ENCODE results near the gene WNT7B.

- no peak for TF ChIP-seq POLR2AphosphoS2 (IDR thresholded peaks at IDR 0.05; ENCODE audit: low read depth, low read length)
- no peak for TF ChIP-seq TCF12 (IDR thresholded peaks at IDR 0.05; ENCODE audit: low read depth, low read length)
- no peak for TF ChIP-seq RFX5 (IDR thresholded peaks at IDR 0.05; ENCODE audit: low read depth, low read length)
- TF ChIP-seq ASH2L (IDR thresholded peaks at IDR 0.05; ENCODE audit: borderline replicate concordance, low read depth): no peak
- TF ChIP-seq TARDBP (IDR thresholded peaks at IDR 0.05; ENCODE audit: borderline replicate concordance): no peak
- TF ChIP-seq FOXM1 (IDR thresholded peaks at IDR 0.05; ENCODE audit: low read depth, low read length): no peak
- TF ChIP-seq NRF1 (conservative IDR thresholded peaks at IDR 0.05; ENCODE audit: low read depth, low read length): no peak
- no peak for TF ChIP-seq E2F4 (IDR thresholded peaks at IDR 0.05; ENCODE audit: low read depth, low read length)
- TF ChIP-seq ZNF207 (IDR thresholded peaks at IDR 0.05; ENCODE audit: borderline replicate concordance): no peak
- TF ChIP-seq EED (IDR thresholded peaks at IDR 0.05; ENCODE audit: low read depth): no peak
- no peak for TF ChIP-seq ZBTB33 (IDR thresholded peaks at IDR 0.05)
- TF ChIP-seq REST (IDR thresholded peaks at IDR 0.05; ENCODE audit: low read depth, low read length): no peak
- no peak for TF ChIP-seq POLR2A (IDR thresholded peaks at IDR 0.05; ENCODE audit: low read depth, low read length)
- TF ChIP-seq CTCF (IDR thresholded peaks at IDR 0.05 in 2 of 3, conservative IDR thresholded peaks at IDR 0.05 in 1 of 3; ENCODE audit: control insufficient read depth in 2 of 3, extremely low read depth in 1 of 3, insufficient read depth in 1 of 3, low read depth in 3 of 3, low read length in 3 of 3): no peak
Measured at GRCh38 chr22:45926433-45926832, 50.5 kb downstream of the WNT7B start.
